Thyroid gland (tissue), 4 donors: ENCODE results near the gene SMIM22. TPM values are rescaled to one million over a fixed set of nuclear protein-coding genes. Genes with fewer than 3 reads are reported as not detected.

Experiments used
- DNase-seq, 2 donors: peaks; one replicate each; pipeline ENCODE4 v3.0.0-alpha.2; 2019
- H3K27ac ChIP-seq, 3 donors: fragments of 200-600 bp; sonication (generic); 1 replicate in 2 of 3; 2 replicates in 1 of 3; pipeline ENCODE4 v1.5.1; 2016 to 2019; ENCODE audit warnings: mild to moderate bottlenecking in 1 of 3, moderate library complexity in 1 of 3
- H3K27me3 ChIP-seq: fragments of 200-600 bp; sonication (generic); one replicate; pipeline ENCODE4 v1.5.1; 2019
- H3K36me3 ChIP-seq, 2 donors: fragments of 200-600 bp; sonication (generic); one replicate each; pipeline ENCODE4 v1.5.1; 2016 to 2019
- H3K4me1 ChIP-seq, 2 donors: fragments of 200-600 bp; sonication (generic); one replicate each; pipeline ENCODE4 v1.5.1; 2017 to 2019
- H3K4me3 ChIP-seq, 3 donors: fragments of 200-600 bp; sonication (generic); replicated peaks in 1 of 3; 1 replicate in 2 of 3; 2 replicates in 1 of 3; pipeline ENCODE4 v1.5.1; 2016; ENCODE audit warnings: mild to moderate bottlenecking in 1 of 3
- H3K9me3 ChIP-seq: fragments of 200-600 bp; sonication (generic); one replicate; pipeline ENCODE4 v1.5.1; 2017
- CTCF ChIP-seq, 6 experiments: fragments of 200-600 bp in 3 of 6; fragments of 450-650 bp in 3 of 6; sonication (generic) in 3 of 6; IDR thresholded peaks; one replicate each; pipeline ENCODE4 v1.5.1; 2016 to 2019; ENCODE audit warnings: antibody characterized with exemption in 6 of 6, mild to moderate bottlenecking in 2 of 6, inconsistent platforms in 1 of 6, moderate library complexity in 1 of 6
- POLR2A ChIP-seq, 2 donors: fragments of 450-650 bp; IDR thresholded peaks; one replicate each; pipeline ENCODE4 v1.6.1; 2017; ENCODE audit warnings: antibody characterized with exemption in 2 of 2, mild to moderate bottlenecking in 2 of 2, moderate library complexity in 1 of 2
- WGBS, 2 donors: methylation state at CpG; one replicate each; pipeline ENCODE4 v1.1.5; 2017; 5-methylcytosine and 5-hydroxymethylcytosine counted together
- intact Hi-C: fragments of 100-400 bp; cut with DNase I; formaldehyde crosslinking; loops from one replicate; pipeline ENCODE4 v1.15.1; 2023
- total RNA-seq, 4 donors: library from RNA; depleted of rRNA; stranded (reverse); fragments of >200 nt; gene quantifications; one replicate each; pipeline ENCODE4 v1.2.3, GENCODE V29; 2016

The SMIM22 gene
- total RNA-seq, 4 donors from 2014 or later, result not detected

- peaks cover 39 to 51% of the 10 kb centered on the region in 2 donors for H3K36me3 ChIP-seq
- H3K27ac ChIP-seq, result no peak overlapping the region
- 90 to 95% methylated on average over 1 of the region's 1 CpG for WGBS, 2 donors
- intact Hi-C loops, result no loop called here
- H3K4me1 ChIP-seq, result no peaks in the 10 kb centered on the region
- DNase-seq, result no peak
- no peak for TF ChIP-seq POLR2A (IDR thresholded peaks at IDR 0.05)
- no peak for TF ChIP-seq CTCF (IDR thresholded peaks at IDR 0.05)
- H3K27me3 ChIP-seq, result no peaks in the 10 kb centered on the region
- no peak overlapping the region for H3K4me3 ChIP-seq
- no peaks in the 10 kb centered on the region for H3K9me3 ChIP-seq
These were observed 38.4 kb downstream of the SMIM22 start for GRCh38 chr16:4833584-4833983.

- intact Hi-C loops, result no loop called here
- H3K36me3 ChIP-seq, result peaks cover 40 to 49% of the 10 kb centered on the region in 2 donors
- no peak for DNase-seq
- no peaks in the 10 kb centered on the region for H3K9me3 ChIP-seq
- no peaks in the 10 kb centered on the region for H3K4me1 ChIP-seq
- WGBS, 2 donors, result 95 to 97% methylated on average over 2 of the region's 2 CpGs
- H3K27ac ChIP-seq, result no peak overlapping the region
- TF ChIP-seq CTCF (IDR thresholded peaks at IDR 0.05), result no peak
- TF ChIP-seq POLR2A (IDR thresholded peaks at IDR 0.05), result no peak
- H3K4me3 ChIP-seq, result no peak overlapping the region
- no peaks in the 10 kb centered on the region for H3K27me3 ChIP-seq
These were observed 41.6 kb downstream of the SMIM22 start for GRCh38 chr16:4836727-4837126.

GRCh38 chr16:4837733-4838501, 42.7 kb downstream of the SMIM22 start:
- WGBS, 2 donors, result 83 to 85% methylated on average over 13 of the region's 13 CpGs
- Histone ChIP-seq H3K27me3 (no peaks in the 10 kb centered on the region), H3K36me3 (peaks cover 36 to 46% of the 10 kb centered on the region in 2 donors), H3K9me3 (no peaks in the 10 kb centered on the region), H3K27ac (no peak overlapping the region), H3K4me3 (no peak overlapping the region), H3K4me1 (no peaks in the 10 kb centered on the region)
- no peak for DNase-seq
- intact Hi-C loops, result no loop called here
- TF ChIP-seq CTCF (IDR thresholded peaks at IDR 0.05) (no peak), POLR2A (IDR thresholded peaks at IDR 0.05) (no peak)

- no peaks in the 10 kb centered on the region for H3K4me1 ChIP-seq
- no peaks in the 10 kb centered on the region for H3K9me3 ChIP-seq
- H3K27me3 ChIP-seq, result no peaks in the 10 kb centered on the region
- H3K4me3 ChIP-seq, result no peak overlapping the region
- WGBS, 2 donors, result 91 to 94% methylated on average over 5 of the region's 5 CpGs
- peaks cover 51 to 65% of the 10 kb centered on the region in 2 donors for H3K36me3 ChIP-seq
- intact Hi-C loops, result no loop called here
- TF ChIP-seq CTCF (IDR thresholded peaks at IDR 0.05), result no peak
- no peak for TF ChIP-seq POLR2A (IDR thresholded peaks at IDR 0.05)
- H3K27ac ChIP-seq, result no peak overlapping the region
- no peak for DNase-seq
These were observed 44.8 kb downstream of the SMIM22 start for GRCh38 chr16:4839942-4840341.

GRCh38 chr16:4840984-4841383, 45.8 kb downstream of the SMIM22 start:
- intact Hi-C loops, result no loop called here
- WGBS, 2 donors, result 77 to 78% methylated on average over 5 of the region's 5 CpGs
- no peak overlapping the region for H3K4me3 ChIP-seq
- TF ChIP-seq POLR2A (IDR thresholded peaks at IDR 0.05) (no peak), CTCF (IDR thresholded peaks at IDR 0.05) (no peak)
- H3K36me3 ChIP-seq, result peaks cover 54 to 65% of the 10 kb centered on the region in 2 donors
- peaks cover 7% of the 10 kb centered on the region in 2 donors for H3K4me1 ChIP-seq
- H3K9me3 ChIP-seq, result no peaks in the 10 kb centered on the region
- no peaks in the 10 kb centered on the region for H3K27me3 ChIP-seq
- no peak for DNase-seq
- H3K27ac ChIP-seq, result no peak overlapping the region
